HL-60 (cell line): ENCODE results near the gene PEX10.

Experiments used
- CTCF ChIP-seq: IDR thresholded peaks from one replicate; pipeline ENCODE4 v1.5.1; 2011; ENCODE audit warnings: low read length, control low read depth, inconsistent platforms; ENCODE audit not compliant: insufficient read depth
- GABPA ChIP-seq: IDR thresholded peaks from 2 replicates; pipeline ENCODE4 v1.6.1; 2012; ENCODE audit warnings: low read depth
- POLR2AphosphoS5 ChIP-seq: IDR thresholded peaks from 2 replicates; pipeline ENCODE4 v1.6.1; 2012; ENCODE audit warnings: low read depth

- TF ChIP-seq CTCF (no peak), POLR2AphosphoS5 (no peak), GABPA (no peak)
These were observed 6.5 kb upstream of the PEX10 start for GRCh38 chr1:2418791-2419320.
